HG03139 (cell line): ENCODE data around the gene SEZ6L2.
"Not testable (repeated sequence)": the region's sequence is repeated elsewhere in the genome, so short reads cannot be mapped to it uniquely, and the experiment has no call there.

Experiments used
- ATAC-seq: cut with Tn5 transposase; IDR thresholded peaks from one replicate; pipeline ENCODE4 v1.9.1; 2021; ENCODE audit not compliant: unreplicated experiment

Gene SEZ6L2

GRCh38 chr16:29910819-29911675 lies 11.7 kb upstream of the SEZ6L2 start:
- no peak for ATAC-seq

DNA sequence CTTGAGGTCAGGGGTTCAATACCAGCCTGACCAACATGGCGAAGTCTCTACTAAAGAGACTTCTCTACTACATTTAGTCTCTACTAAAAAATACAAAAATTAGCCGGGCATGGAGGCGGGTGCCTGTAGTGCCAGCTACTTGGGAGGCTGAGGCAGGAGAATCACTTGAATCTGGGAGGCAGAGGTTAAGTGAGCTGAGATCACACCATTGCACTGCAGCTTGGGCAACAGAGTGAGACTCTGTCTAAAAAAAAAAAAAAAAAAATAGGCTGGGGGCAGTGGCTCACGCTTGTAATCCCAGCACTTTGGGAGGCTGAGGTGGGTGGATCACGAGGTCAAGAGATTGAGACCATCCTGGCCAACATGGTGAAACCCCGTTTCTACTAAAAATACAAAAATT lies 10.5 kb upstream of the SEZ6L2 start:
- not testable (repeated sequence) for ATAC-seq

DNA sequence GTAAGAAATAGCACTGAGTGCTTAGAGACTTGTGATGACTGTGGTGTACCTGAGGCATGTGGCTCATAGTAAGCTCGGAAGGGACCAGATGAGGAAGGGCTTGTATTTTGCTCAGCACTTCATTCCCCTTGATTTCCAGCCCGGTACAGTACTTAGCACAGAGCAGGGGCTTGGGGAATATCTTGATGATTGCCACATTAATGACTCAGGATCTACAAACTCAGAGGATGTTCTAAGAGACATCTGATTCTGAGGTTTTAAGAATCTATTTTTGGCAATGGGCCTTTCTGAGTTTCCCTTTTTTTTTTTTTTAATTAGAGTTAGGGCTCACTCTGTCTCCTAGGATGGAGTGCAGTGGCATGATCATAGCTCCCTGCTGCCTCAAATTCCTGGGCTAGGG lies 10.0 kb upstream of the SEZ6L2 start:
- ATAC-seq = no peak

DNA sequence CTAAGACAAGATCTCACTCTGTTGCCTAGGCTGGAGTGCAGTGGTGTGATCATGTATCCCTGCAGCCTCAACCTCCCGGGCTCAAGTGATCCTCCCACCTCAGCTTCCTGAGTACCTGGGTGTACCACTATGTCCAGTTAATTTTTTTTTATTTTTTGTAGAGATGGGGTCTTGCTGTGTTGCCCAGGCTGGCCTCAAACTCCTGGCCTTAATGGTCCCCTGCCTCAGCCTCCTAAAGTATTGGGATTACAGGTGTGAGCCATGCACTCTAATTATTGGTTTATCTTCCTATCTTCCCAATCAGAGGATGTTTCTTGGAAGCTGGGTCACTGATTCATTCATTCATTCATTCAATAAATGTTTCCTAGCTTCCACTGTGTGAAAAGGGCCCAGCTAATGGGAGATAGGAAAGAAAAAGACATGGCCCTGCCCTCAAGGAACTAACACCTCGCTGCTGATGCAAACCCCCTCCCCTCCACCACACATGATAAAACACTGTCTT lies 9.4 kb upstream of the SEZ6L2 start:
- no peak for ATAC-seq

- no peak for ATAC-seq
Measured at GRCh38 chr16:29907973-29908372, 8.6 kb upstream of the SEZ6L2 start.

DNA sequence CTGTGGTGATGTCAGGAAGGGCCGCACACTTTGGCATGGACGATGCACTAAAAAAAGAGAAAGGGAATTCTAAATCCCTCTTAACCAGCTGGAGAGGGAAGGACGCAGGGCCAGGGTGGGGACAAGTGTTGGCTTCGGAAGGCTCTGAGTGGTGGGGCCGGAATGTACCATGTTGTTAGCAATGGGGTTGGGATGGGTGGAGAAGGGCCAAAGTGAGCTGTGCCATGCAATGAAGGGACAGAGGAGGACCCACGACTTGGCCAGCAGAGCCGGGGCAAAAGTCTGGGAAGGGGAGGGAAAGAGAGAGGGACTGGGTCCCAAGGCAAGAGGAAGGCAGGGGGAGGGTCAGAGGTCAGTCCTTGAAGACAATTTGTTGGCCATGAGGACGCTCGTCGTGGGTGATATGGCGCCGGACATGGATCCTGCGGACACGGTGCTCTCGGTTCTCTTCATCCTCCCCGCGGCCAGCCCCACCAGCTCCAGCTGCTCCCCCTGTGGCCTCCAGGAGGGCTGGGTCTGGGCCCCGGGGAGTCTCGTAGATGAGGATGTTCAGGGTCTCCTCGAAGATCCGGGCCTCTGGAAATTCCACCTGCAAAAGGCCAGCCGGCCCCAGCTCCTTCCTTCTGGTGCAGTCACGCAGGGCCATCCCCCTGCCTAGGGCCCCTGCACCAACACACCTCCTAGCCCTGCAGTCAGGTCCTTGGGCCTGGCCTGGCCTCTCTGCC lies 7.3 kb upstream of the SEZ6L2 start:
- no peak for ATAC-seq

DNA sequence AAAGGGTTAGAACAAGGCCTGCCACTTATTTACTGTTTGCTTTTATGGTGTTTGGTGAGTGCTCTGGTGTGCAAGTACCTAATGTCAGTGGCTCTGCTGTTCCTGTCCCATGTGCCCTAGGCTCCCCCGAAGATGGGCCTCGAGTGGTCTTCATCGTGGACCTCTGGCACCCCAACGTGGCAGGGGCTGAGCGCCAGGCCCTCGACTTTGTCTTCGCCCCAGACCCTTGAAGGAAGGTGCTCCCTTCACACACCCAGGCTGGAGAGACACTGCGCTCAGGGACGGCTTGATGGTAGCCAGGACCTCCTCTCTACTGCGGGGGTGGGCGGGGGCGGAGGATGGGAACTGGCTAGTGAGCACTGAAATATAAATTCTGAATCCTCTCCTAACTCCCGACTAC lies 6.3 kb upstream of the SEZ6L2 start:
- no peak for ATAC-seq

DNA sequence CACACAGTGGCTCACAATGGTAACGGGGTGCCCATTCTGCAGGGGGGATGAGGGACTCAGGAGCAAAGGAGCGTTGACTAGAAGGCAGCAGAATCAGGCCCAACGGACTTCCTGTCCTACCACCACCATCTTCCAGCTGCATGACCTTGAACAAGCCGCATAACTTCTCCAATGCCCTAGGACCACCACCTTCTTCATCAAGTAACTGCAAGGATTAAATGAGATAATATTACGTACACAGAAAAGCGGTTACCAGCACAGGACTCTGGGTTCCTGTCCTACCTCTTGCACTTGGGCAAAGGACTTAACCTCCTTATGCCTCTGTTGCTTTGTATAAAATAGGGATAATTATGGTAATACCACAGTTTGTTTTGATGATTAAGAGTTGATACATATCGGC lies 5.6 kb upstream of the SEZ6L2 start:
- ATAC-seq = no peak

GRCh38 chr16:29903590-29903989 lies 4.2 kb upstream of the SEZ6L2 start:
- ATAC-seq = no peak

DNA sequence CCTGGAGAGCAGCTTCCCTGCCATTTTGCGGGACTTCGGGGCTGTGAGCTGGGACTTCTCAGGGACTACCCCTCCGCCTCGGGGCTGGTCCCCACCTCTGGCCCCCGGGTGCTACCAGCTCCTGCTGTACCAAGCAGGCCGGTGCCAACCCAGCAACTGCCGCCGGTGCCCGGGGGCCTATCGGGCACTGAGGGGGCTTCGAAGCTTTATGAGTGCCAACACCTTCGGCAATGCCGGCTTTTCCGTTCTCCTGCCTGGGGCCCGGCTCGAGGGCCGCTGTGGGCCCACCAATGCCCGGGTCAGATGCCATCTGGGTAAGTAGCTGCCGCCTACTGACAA lies 2.2 kb upstream of the SEZ6L2 start:
- no peak for ATAC-seq

DNA sequence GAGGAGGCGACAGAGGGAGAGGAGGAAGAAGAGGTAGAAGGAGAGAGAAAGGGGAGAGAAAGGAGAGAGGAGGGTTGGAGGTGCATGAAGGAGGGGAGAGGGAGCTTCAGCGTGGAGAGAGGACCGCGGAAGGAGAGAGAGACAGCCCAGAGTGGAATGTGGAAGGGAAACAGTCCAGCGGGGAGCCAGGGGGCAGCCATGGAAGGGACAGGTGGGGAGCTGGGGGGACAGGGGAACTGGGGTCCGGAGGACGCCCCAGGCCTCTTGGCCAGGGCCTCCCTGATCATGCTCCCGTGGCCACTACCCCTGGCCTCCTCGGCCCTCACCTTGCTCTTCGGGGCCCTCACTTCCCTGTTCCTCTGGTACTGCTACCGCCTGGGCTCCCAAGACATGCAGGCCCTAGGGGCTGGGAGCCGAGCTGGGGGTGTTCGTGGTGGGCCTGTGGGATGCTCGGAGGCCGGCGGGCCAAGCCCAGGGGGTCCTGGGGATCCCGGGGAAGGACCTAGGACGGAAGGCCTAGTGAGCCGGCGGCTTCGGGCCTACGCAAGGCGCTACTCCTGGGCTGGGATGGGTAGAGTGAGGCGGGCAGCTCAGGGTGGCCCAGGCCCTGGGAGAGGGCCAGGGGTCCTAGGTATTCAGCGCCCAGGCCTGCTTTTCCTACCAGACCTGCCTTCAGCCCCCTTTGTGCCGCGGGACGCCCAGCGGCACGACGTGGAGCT lies 1.7 kb upstream of the SEZ6L2 start:
- ATAC-seq = no peak

GRCh38 chr16:29900102-29900887 lies 945 bp upstream of the SEZ6L2 start, which contains the start of gene ASPHD1:
Gene ASPHD1, plus strand, starts transcription at chr16:29900488. Its CDS starts 484 bp downstream, at chr16:29900972.
- no peak for ATAC-seq

DNA sequence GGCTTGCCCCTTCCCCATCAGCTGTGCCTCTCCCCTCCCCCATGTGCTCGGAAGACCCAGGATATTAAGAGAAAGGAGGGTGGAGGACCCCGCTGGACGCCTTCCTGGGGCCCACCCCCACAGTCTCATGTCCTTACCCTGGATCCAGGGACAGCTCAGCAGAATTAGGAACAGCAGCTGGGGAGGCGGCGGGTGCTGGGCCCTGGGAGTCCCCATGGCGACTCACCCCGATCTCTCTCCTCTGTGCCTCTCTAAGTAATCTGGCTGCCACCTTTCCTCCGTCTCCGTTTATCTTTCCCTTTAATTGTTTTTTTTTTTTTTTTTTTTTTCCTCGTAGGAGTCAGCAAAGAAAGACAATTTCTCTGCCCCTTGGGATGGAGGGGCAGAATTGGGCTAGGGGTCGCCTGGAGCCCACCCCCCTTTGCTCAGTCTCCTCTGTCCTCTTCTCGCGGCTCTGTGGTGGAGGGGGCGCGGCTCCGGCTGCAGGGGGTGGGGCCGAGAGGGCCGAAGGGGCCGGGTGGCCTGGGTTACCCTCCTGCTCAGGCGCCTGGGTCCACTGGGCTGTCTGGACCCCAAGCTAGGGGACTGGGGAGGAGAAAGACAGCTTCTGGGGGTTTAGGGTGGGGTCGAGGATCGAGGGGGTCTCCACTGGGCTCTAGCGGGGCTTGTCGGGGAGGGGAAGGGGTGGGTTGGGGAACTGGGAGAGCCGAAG lies 390 bp downstream of the SEZ6L2 start:
- no peak for ATAC-seq

GRCh38 chr16:29898135-29898803 lies 1.1 kb downstream of the SEZ6L2 start:
- no peak for ATAC-seq

DNA sequence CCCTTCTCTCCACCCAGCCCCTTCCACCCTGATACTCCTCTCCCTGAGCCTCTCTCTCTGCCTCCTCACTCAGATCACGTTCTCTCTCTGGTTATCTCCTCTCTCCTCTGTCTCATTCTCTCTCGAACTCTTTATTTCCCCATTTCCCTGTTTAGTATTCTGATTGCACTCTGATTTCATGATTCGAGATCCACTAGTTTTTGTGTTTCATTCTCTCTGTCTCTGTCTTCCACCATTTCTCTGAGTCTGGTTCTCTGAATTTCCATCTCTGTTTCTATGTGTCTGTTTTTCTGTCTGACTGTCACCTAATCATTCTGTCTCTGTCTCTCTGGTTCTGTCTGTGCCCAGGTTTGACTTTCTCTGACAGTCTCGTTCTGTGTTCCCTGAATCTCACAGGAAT lies 2.0 kb downstream of the SEZ6L2 start:
- ATAC-seq = no peak

- no peak for ATAC-seq
Measured at GRCh38 chr16:29896841-29897240, 2.5 kb downstream of the SEZ6L2 start.

DNA sequence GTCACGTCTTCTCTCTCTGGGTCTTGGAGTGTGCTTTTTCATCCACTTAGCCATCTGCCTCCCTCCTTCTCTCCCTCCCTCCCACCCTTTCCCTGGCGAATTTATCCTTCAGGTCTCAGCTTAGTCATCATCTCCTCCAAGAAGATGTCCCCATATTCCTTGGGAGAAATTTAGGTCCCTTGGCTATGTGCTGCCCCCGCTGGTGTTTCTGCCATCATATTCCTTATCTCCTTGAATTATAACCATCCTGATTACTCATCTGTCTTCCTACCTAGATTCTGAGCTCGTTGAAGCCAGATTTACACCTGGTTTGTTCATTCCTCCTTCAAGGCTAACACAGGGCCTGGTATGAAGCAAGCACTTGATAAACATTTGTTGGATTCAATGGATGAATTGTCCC lies 5.0 kb downstream of the SEZ6L2 start:
- ATAC-seq = no peak

GRCh38 chr16:29893553-29893952 lies 5.8 kb downstream of the SEZ6L2 start:
- no peak for ATAC-seq

GRCh38 chr16:29892458-29892813 lies 6.9 kb downstream of the SEZ6L2 start:
- no peak for ATAC-seq
